ENCODE data around the gene BROX. TPM values are rescaled to one million over a fixed set of nuclear protein-coding genes. Genes with fewer than 3 reads are reported as not detected.

Gene BROX
- polyA plus RNA-seq, 1 experiment = 8.6 TPM

GRCh38 chr1:222697203-222697602 lies 15.2 kb upstream of the BROX start:
- no peak overlapping the region for H3K27ac ChIP-seq (ENCODE audit: low read depth, low read length)
- CTCF ChIA-PET = no interaction called here

GRCh38 chr1:222697826-222698225 lies 14.5 kb upstream of the BROX start:
- DNase-seq (ENCODE audit: low read depth, low spot score) = no peak
- no peak for TF ChIP-seq CTCF (IDR thresholded peaks at IDR 0.05; ENCODE audit: low read depth, low read length)
- Histone ChIP-seq H3K27ac (ENCODE audit: low read depth, low read length) (no peak overlapping the region), H3K4me3 (ENCODE audit: low read depth, low read length) (no peak overlapping the region), H3K9me3 (ENCODE audit: control insufficient read depth, insufficient read depth, low read length) (no peaks in the 10 kb centered on the region; the same call in 1 of the 2 replicates), H3K27me3 (ENCODE audit: control insufficient read depth, insufficient read depth, low read length) (no peaks in the 10 kb centered on the region)
- ChIA-PET CTCF (interaction anchor here (0.9 kb wide), 1 partner anchor 432 kb away, joined by 3 read pairs; no protein-coding TSS in a partner anchor), POLR2A (interaction anchor here (0.7 to 1.3 kb wide), 2 partner anchors 13 to 1003 kb away, joined by 3 to 7 read pairs; no protein-coding TSS in a partner anchor)

More at GRCh38 chr1:222697203-222697602, 15.2 kb upstream of the BROX start:
- Histone ChIP-seq H3K4me3 (ENCODE audit: low read depth, low read length) (no peak overlapping the region), H3K9me3 (ENCODE audit: control insufficient read depth, insufficient read depth, low read length) (no peaks in the 10 kb centered on the region; the same call in 1 of the 2 replicates), H3K27me3 (ENCODE audit: control insufficient read depth, insufficient read depth, low read length) (no peaks in the 10 kb centered on the region)
- no peak for TF ChIP-seq CTCF (IDR thresholded peaks at IDR 0.05; ENCODE audit: low read depth, low read length)
- no peak for DNase-seq (ENCODE audit: low read depth, low spot score)
- POLR2A ChIA-PET = interaction anchor here (1.3 kb wide), 1 partner anchor 12 kb away, joined by 3 read pairs; no protein-coding TSS in a partner anchor

- no peak for TF ChIP-seq CTCF (IDR thresholded peaks at IDR 0.05; ENCODE audit: low read depth, low read length)
- peaks cover 2% of the 10 kb centered on the region; the same call in 1 of the 2 replicates for H3K9me3 ChIP-seq (ENCODE audit: control insufficient read depth, insufficient read depth, low read length)
- H3K4me3 ChIP-seq (ENCODE audit: low read depth, low read length) = no peak overlapping the region
- H3K27me3 ChIP-seq (ENCODE audit: control insufficient read depth, insufficient read depth, low read length) = no peaks in the 10 kb centered on the region
- POLR2A ChIA-PET = no interaction called here
- CTCF ChIA-PET = no interaction called here
- no peak for DNase-seq (ENCODE audit: low read depth, low spot score)
- no peak overlapping the region for H3K27ac ChIP-seq (ENCODE audit: low read depth, low read length)
These were observed 10.2 kb upstream of the BROX start for GRCh38 chr1:222702210-222702609.

- no peak for DNase-seq (ENCODE audit: low read depth, low spot score)
- Histone ChIP-seq H3K27ac (ENCODE audit: low read depth, low read length) (no peak overlapping the region), H3K27me3 (ENCODE audit: control insufficient read depth, insufficient read depth, low read length) (no peaks in the 10 kb centered on the region), H3K9me3 (ENCODE audit: control insufficient read depth, insufficient read depth, low read length) (peaks cover 2% of the 10 kb centered on the region; the same call in 1 of the 2 replicates), H3K4me3 (ENCODE audit: low read depth, low read length) (no peak overlapping the region)
- TF ChIP-seq CTCF (IDR thresholded peaks at IDR 0.05; ENCODE audit: low read depth, low read length) = no peak
- POLR2A ChIA-PET = no interaction called here
- CTCF ChIA-PET = no interaction called here
These were observed 8.1 kb upstream of the BROX start for GRCh38 chr1:222704260-222704659.

- DNase-seq (ENCODE audit: low read depth, low spot score) = no peak
- TF ChIP-seq CTCF (IDR thresholded peaks at IDR 0.05; ENCODE audit: low read depth, low read length) = no peak
- ChIA-PET POLR2A (no interaction called here), CTCF (no interaction called here)
- Histone ChIP-seq H3K4me3 (ENCODE audit: low read depth, low read length) (no peak overlapping the region), H3K27ac (ENCODE audit: low read depth, low read length) (no peak overlapping the region), H3K27me3 (ENCODE audit: control insufficient read depth, insufficient read depth, low read length) (no peaks in the 10 kb centered on the region), H3K9me3 (ENCODE audit: control insufficient read depth, insufficient read depth, low read length) (peaks cover 3% of the 10 kb centered on the region; the same call in 1 of the 2 replicates)
These were observed 5.5 kb upstream of the BROX start for GRCh38 chr1:222706815-222707214.
